ENCODE measurements around the gene SLC4A5. TPM values are rescaled to one million over a fixed set of nuclear protein-coding genes. Genes with fewer than 3 reads are reported as not detected.
"Not testable (repeated sequence)": the region's sequence is repeated elsewhere in the genome, so short reads cannot be mapped to it uniquely, and the experiment has no call there.

Gene SLC4A5
- total RNA-seq, 1 donor from 2014 or later = 4.2 TPM

DNA sequence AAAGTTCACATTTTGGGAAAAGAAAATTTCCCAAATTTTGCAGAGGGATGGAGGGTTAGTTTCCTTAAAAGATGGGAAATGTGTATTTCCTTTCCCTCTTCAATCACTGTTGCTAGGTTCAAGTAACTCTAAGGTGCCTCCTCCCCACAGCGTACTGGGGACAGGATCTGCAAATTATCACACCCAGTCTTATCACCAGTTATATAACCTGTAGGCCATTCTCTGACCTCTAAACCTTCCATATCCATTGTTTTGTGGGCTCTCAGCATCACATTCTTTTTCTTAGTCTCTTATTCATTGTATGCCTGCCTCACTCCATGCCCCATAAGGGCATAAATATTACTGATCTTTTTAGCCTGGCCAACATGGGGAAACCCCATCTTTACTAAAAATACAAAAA is 148.4 kb downstream of the SLC4A5 start:
- no peak for ATAC-seq
- H3K27ac ChIP-seq = no peak overlapping the region
- no peak for DNase-seq
- TF ChIP-seq, protein P1, sequence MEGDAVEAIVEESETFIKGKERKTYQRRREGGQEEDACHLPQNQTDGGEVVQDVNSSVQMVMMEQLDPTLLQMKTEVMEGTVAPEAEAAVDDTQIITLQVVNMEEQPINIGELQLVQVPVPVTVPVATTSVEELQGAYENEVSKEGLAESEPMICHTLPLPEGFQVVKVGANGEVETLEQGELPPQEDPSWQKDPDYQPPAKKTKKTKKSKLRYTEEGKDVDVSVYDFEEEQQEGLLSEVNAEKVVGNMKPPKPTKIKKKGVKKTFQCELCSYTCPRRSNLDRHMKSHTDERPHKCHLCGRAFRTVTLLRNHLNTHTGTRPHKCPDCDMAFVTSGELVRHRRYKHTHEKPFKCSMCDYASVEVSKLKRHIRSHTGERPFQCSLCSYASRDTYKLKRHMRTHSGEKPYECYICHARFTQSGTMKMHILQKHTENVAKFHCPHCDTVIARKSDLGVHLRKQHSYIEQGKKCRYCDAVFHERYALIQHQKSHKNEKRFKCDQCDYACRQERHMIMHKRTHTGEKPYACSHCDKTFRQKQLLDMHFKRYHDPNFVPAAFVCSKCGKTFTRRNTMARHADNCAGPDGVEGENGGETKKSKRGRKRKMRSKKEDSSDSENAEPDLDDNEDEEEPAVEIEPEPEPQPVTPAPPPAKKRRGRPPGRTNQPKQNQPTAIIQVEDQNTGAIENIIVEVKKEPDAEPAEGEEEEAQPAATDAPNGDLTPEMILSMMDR (IDR thresholded peaks at IDR 0.05) = no peak
- H3K4me1 ChIP-seq = peaks cover 8% of the 10 kb centered on the region
- intact Hi-C loops (cut with DNase I) = no loop called here
- no peaks in the 10 kb centered on the region for H3K36me3 ChIP-seq
- H3K27me3 ChIP-seq (ENCODE audit: low read depth) = no peaks in the 10 kb centered on the region
- H3K9me3 ChIP-seq = no peaks in the 10 kb centered on the region
- no peak overlapping the region for H3K4me3 ChIP-seq

DNA sequence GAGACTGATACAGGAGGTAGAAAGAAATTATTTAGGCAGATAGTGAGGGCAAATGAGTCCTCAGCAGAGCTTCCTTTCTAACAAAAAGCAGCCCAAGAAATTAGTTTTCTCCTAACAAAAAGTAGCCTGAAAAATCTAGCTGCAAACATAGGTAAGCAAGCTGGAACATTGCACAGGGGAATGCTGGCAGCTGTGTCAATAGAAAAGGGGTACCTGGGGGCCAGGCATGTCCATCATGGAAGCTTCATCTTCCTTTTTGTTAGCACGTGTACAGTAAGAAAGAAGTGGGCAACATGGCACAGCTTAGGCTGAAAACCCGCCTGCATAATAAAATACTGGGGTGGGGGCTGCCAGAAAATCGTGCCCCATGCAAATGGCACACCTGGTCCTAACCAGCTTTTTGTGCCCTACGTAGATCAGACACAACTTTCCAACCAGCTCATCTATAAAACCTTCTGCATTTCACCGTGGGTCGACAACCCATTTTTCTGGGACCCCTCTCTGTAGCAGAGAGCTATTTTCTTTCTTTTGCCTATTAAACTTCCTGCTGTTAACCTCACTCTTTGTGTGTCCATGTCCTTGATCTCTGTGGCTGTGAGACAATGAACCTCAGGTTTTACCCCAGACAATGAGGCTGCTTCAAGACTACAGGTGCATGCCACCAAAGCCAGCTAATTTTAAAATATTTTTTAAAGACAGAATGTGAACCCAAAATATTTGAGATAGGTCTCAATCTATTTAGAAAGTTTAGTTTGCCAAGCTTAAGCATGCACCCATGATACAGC is 151.4 kb downstream of the SLC4A5 start:
- H3K4me1 ChIP-seq = peaks cover 5% of the 10 kb centered on the region
- TF ChIP-seq, protein P1 (IDR thresholded peaks at IDR 0.05) = no peak
- DNase-seq = no peak
- ATAC-seq = no peak
- no peak overlapping the region for H3K4me3 ChIP-seq
- no peak overlapping the region for H3K27ac ChIP-seq
- no peaks in the 10 kb centered on the region for H3K9me3 ChIP-seq
- intact Hi-C loops (cut with DNase I) = no loop called here
- H3K27me3 ChIP-seq (ENCODE audit: low read depth) = no peaks in the 10 kb centered on the region
- no peaks in the 10 kb centered on the region for H3K36me3 ChIP-seq

DNA sequence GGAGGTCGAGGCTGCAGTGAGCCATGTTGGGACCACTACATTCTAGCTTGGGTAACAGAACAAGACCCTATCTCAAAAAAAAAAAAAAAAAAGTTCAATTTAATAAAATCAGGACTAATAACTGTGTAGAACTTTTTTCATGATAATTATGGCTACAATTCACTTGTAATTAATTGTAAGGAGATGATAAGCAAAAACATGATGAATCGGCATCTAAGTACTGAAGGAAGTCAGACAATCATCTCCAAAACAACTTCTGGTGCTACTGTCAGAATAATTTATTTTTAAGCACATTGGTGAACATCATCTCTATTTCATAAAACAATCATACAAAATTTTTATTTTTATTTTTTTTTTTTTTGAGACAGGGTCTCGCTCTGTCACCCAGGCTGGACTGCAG is 154.5 kb downstream of the SLC4A5 start:
- no peak for DNase-seq

DNA sequence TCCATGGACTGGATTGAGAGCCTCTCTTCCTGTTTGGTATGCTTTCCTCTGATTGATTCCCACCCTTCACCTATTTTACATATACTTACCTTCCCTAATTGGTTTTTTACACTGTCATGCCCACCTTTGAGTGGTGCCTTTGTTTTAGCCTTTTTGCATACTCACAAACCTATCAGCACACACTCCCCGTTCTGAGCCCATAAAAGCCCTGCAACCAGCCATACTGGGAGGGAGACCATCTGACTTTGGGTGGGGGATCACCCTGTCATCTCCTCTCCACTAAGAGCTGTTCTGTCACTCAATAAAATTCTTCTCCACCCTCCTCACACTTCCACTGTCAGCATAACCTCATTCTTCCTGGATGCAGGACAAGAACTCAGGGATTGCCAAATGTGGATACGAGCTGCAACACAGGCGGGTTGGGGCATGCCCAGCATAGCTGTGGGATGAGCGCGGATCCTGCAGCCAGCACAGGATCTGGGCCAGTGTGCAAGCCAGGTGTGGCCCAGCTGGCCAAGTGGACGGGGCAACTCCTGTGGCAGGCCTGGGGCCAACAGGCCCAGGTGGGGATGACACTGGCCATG is 155.1 kb downstream of the SLC4A5 start:
- TF ChIP-seq, protein P1 (IDR thresholded peaks at IDR 0.05) = no peak
- Histone ChIP-seq H3K27ac (no peak overlapping the region), H3K4me1 (peaks cover 5% of the 10 kb centered on the region), H3K9me3 (no peaks in the 10 kb centered on the region), H3K27me3 (ENCODE audit: low read depth) (no peaks in the 10 kb centered on the region), H3K4me3 (no peak overlapping the region), H3K36me3 (no peaks in the 10 kb centered on the region)
- DNase-seq = no peak
- ATAC-seq = peak in 1 of 2 donors; percentile 7
- intact Hi-C loops (cut with DNase I) = no loop called here

More for the DNA sequence above, 154.5 kb downstream of the SLC4A5 start:
- H3K4me3 ChIP-seq = no peak overlapping the region
- no peaks in the 10 kb centered on the region for H3K27me3 ChIP-seq (ENCODE audit: low read depth)
- H3K4me1 ChIP-seq = peaks cover 5% of the 10 kb centered on the region
- no peak overlapping the region for H3K27ac ChIP-seq
- TF ChIP-seq, protein P1 (IDR thresholded peaks at IDR 0.05) = no peak
- no peak for ATAC-seq
- intact Hi-C loops (cut with DNase I) = no loop called here
- no peaks in the 10 kb centered on the region for H3K9me3 ChIP-seq
- no peaks in the 10 kb centered on the region for H3K36me3 ChIP-seq

DNA sequence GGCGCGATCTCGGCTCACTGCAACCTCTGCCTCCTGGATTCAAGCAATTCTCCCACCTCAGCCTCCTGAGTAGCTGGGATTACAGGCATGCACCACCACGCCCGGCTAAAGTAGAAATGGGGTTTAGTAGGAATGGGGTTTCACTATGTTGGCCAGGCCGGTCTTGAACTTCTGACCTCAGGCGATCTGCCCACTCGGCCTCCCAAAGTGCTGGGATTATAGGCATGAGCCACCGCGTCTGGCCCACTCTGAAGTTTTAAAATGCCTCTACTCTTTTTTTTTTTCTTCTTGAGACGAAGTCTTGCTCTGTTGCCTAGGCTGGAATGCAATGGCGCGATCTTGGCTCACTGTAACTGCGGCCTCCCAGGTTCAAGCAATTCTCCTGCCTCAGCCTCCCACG is 156.5 kb downstream of the SLC4A5 start:
- H3K4me3 ChIP-seq; H3K4me1 ChIP-seq; ATAC-seq; H3K9me3 ChIP-seq; H3K27me3 ChIP-seq (ENCODE audit: low read depth); H3K36me3 ChIP-seq; intact Hi-C loops (cut with DNase I); DNase-seq: not testable (repeated sequence)
- peak overlapping the region; percentile 77 for H3K27ac ChIP-seq

DNA sequence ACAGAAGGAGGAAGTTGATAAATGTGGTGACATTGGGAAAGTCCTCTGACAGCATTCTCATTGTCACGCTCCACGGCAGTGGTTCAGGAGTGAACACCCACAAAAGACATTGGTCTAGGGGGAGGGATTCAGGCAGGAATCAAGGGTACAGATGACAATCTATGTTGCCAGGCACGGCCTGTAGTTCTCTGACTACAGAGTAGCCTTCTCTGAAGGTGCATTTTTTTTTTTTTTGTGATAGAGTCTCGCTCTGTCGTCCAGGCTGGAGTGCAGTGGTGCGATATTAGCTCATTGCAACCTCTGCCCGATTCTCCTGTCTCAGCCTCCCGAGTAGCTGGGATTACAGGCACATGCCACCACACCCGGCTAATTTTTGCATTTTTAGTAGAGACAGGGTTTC is 157.2 kb downstream of the SLC4A5 start:
- H3K27ac ChIP-seq = peak overlapping the region; percentile 77
- DNase-seq = peak; percentile 63
- TF ChIP-seq, protein P1 (IDR thresholded peaks at IDR 0.05) = no peak
- ATAC-seq = peak; percentile 84 to 91
- no peaks in the 10 kb centered on the region for H3K27me3 ChIP-seq (ENCODE audit: low read depth)
- no peaks in the 10 kb centered on the region for H3K36me3 ChIP-seq
- no peaks in the 10 kb centered on the region for H3K9me3 ChIP-seq
- peaks cover 10% of the 10 kb centered on the region for H3K4me1 ChIP-seq
- H3K4me3 ChIP-seq = no peak overlapping the region
- intact Hi-C loops (cut with DNase I) = no loop called here
